ENCODE results near the gene MEA1.
A peak's percentile ranks its signal among the peaks of the same experiment; 100 is the strongest.
"Not testable (repeated sequence)": the region's sequence is repeated elsewhere in the genome, so short reads cannot be mapped to it uniquely, and the experiment has no call there.

Gene MEA1

GRCh38 chr6:43013843-43014433 lies at the start of gene MEA1, which contains the start of gene KLHDC3:
TSS of gene MEA1 (minus strand) at chr6:43013946. CDS start at chr6:43013813, 133 bp downstream.
TSS of gene KLHDC3 (plus strand) at chr6:43014249. CDS start at chr6:43017193, 2,944 bp downstream.
- DNase-seq (ENCODE audit: low spot score), result peak; percentile 99

DNA sequence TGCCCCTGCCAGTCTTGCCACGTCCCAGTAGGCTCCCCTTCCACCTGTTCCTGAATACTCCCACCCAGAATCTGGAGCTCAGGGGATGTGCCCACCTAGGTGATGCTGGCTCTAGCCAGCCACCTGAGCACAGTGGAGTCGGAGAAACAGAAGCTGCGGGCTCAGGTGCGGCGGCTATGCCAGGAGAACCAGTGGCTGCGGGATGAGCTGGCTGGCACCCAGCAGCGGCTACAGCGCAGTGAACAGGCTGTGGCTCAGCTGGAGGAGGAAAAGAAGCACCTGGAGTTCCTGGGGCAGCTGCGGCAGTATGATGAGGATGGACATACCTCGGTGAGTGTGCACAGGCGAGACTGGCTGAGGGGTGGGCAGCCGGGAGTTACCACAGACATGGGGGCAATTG lies 49.1 kb upstream of the MEA1 start:
- DNase-seq (ENCODE audit: low spot score), result no peak

DNA sequence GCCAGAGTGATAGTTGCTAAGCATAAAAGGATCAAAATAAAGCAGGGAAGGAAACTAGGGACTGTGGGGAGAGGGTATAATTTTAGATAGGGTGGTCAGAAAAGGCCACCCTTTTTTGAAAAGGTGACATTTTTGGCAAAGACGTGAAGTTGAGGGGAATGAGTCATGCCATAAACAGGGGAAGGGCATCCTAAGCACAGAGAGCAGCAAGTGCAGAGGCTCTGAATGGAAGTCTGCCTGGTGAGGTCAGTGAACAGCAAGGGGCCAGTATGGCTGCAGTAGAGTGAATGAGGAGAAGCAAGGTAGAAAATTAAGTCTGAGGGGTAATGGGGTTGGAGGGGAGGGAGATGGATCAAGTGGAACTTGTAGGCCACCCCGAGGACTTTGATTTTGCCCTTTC lies 48.1 kb upstream of the MEA1 start:
- DNase-seq (ENCODE audit: low spot score), result no peak

GRCh38 chr6:43060755-43061633 lies 47.2 kb upstream of the MEA1 start:
- DNase-seq (ENCODE audit: low spot score), result no peak

GRCh38 chr6:43060034-43060754 lies 46.4 kb upstream of the MEA1 start:
- DNase-seq (ENCODE audit: low spot score), result no peak

DNA sequence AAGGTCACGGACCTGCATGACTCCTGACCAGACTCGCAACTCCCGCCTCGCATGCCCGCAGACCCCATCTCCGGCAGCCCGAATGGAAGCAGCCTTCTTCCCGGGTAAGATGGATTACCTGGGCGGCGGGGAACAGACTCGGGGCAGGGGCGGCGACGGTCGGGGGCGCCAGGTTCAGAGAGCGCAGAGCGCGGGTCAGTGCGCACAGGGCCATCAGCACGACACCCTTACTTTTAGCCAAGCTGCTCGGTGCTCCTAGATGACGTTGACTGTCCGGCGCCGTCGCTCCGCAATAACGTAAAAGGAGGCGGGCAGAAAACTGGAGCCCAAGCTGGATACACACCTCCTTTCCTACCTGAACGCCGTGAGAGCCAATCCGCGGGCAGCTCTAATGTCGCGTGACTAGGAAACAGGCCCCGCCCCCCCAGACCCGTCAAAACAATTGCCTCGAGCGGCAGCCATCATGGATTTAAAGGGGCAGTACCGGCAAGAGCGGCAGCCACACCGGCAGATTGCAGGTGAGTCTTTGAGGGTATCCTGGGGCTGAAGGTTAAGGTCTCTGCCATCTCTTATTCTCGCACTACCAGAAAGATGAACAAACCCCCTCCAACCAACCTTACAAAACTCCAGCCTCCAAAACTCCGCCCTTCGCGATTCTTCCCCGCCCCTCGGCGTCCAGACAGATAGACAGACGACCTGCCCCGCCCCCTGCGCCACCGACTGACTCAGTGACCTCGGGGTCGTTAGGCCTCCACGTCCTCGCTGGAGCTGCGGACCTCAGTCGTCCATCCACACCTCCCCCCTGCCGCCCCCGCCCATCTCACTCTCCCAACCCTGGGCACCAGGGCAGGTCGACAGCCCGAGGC lies 45.7 kb upstream of the MEA1 start, which contains the start of the genes KLC4 and MRPL2:
TSS of gene KLC4 (plus strand) at position 464 of the 866 bp plus-strand sequence. CDS start 1,705 bp downstream, outside the sequence.
TSS of gene MRPL2 (minus strand) at position 267 of the 866 bp plus-strand sequence. CDS start at position 214, 53 bp downstream.
- peak; percentile 99 for DNase-seq (ENCODE audit: low spot score)

GRCh38 chr6:43058531-43058930 lies 44.8 kb upstream of the MEA1 start:
- no peak for DNase-seq (ENCODE audit: low spot score)

DNA sequence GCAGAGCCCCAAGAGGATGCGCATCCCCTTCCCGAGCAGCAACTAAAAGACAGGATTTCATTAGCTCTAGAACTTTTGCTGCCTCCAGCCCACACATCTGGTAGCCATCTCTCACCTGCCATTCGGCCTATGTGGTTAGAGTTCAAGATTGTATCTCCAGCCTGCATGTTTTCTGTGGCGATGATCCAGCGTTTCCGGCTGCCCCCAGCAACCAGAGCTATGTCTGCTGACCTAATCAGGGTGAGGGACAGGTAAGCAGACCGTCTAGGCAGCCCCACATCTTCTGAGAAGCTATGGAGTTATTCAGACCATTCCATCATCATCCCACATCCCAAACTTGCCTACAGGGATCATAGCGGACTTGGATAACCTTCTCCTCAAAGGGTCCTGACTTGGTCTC lies 42.2 kb upstream of the MEA1 start:
- no peak for DNase-seq (ENCODE audit: low spot score)

GRCh38 chr6:43054206-43054943 lies 40.6 kb upstream of the MEA1 start:
- DNase-seq (ENCODE audit: low spot score), result no peak

DNA sequence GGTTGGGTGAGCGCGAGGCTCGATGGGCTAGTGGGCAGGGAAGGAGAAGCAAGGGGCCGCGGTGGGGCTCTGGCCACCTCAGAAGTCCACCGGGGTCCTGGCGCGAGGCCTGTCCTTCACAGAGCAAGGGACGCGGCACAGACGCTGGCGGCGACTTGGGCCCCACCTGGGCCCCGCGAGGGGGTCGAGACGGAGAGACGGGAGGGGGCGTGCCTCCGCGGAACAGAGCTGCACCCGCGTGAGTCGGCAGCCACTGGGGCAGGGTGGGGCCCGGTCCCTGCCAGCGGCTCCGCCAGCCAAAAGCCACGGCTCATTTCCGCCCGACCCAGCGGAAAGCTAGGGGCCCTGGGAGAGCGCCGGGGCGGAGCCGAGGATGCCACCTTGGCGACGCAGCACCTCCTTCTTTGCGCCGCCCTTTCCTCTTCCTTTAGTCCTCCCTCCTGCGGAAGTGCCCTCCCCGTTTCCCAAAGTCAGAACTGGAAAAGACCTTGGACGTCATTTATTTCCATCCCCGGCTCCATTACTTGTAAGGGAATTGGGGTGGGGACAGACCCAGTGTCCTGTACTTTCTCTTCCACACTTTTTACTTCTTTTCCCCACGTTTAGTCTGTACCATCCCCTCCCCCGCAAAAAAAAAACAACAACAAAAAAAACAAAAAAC lies 39.9 kb upstream of the MEA1 start, which contains the start of gene CUL7:
TSS of gene CUL7 (minus strand) at position 307 of the 661 bp plus-strand sequence. CDS start 1,063 bp downstream, outside the sequence.
- DNase-seq (ENCODE audit: low spot score), result peak; percentile 96

GRCh38 chr6:43052842-43053544 lies 39.2 kb upstream of the MEA1 start:
- DNase-seq (ENCODE audit: low spot score), result no peak

GRCh38 chr6:43052225-43052841 lies 38.6 kb upstream of the MEA1 start:
- DNase-seq (ENCODE audit: low spot score), result no peak

- DNase-seq (ENCODE audit: low spot score), result no peak
Observed at GRCh38 chr6:43050981-43051380, 37.2 kb upstream of the MEA1 start.

DNA sequence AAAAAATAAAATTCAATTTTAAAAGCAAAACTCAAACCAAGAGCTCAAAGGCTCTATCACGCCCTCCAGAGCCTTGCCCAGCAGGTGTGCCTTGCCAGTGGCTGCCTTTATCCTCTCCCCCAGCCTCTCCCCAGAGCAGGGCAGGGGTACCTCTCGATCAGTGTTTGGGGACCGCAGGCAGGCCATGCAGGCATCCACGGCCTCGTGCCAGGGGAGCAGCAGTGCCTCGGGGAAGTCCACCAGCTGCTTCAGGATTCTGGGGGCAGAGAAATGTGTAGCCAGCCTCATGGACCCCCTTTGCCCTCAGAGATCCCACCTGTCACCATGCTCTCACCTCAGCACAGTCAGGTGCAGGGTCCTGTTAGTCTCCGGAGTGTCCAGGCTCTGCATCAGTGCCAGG lies 34.3 kb upstream of the MEA1 start:
- DNase-seq (ENCODE audit: low spot score), result no peak

DNA sequence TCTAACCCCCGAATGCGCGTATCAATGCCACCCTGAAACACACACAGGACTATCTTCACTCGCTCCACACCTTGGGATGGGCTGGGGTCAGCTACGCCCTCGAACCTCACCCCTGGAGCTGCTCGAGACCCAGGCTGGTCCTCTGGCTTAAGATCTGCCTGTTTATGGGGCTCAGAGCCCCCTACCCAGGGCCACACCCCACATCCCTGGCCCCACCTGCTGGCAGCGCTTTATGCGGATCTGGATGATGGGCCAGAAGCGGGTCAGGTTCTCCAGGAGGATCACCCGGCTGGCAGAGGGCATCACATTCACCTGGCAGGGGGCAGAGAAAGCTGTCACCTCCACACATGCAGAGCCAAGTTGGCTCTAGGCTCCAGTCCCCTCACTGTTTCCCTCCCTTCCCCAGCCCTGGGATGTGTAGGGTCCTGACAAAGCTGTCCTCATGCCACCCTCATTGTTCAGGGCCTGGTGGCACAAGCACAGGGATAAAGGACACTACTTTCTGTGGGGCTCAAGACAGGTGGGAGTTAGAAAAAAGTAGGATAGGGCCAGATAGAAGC lies 31.7 kb upstream of the MEA1 start:
- DNase-seq (ENCODE audit: low spot score), result no peak

GRCh38 chr6:43043310-43043709 lies 29.6 kb upstream of the MEA1 start:
- no peak for DNase-seq (ENCODE audit: low spot score)

DNA sequence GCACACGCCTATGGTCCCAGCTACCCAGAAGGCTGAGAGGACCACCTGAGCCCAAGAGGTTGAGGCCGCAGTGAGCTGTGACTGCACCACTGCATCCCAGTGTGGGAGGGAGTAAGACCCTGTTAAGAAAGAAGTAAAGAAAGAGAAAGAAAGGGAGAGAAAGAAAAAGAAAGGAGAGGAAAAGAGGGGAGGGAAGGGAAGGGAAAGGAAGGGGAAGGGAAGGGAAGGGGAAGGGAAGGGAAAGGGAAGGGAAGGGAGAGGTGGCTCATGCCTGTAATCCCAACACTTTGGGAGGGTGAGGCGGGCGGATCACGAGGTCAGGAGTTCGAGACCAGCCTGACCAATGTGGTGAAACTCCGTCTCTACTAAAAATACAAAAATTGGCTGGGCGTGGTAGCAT lies 27.7 kb upstream of the MEA1 start:
- not testable (repeated sequence) for DNase-seq (ENCODE audit: low spot score)

DNA sequence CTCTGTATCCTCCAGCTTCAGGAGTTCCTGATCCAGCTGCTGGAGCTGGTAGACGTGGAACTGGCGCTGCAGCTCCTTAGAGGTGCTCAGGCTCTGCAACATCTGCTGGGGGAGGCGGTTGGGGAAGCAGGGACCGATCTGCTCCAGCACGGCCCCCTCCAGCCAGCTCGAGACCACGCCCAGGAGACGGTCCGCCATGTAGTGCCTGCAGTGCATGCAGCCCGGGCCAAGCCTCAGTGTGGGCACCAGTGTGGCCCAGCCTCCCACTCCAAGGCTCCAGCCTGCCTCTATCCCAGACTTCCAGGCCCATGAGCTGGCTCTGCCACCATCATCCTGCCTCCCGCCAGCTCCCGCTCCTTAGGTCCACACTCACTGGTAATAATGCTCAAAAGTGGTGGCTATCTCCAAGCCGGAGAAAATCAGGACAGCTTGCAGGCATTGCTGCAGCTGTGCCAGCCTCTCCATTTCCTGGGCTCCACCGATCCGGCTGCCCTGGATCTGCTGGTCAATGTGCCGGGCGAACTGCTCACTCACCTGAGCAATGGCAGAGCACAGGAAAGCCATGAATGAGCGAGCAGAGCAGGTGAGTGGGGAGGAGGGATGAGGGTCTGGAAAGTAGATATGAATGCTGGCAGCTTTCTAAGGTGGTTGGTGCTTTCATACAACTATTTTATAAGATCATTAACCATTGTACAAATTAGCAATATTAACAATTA lies 27.0 kb upstream of the MEA1 start:
- no peak for DNase-seq (ENCODE audit: low spot score)
